ENCODE measurements around the gene CHSY1. TPM values are rescaled to one million over a fixed set of nuclear protein-coding genes. Genes with fewer than 3 reads are reported as not detected.

The CHSY1 gene
- total RNA-seq, 4 donors from 2014 or later, result 8.8 to 19.3 (median 11.4) TPM

- no peak overlapping the region for H3K4me3 ChIP-seq
- no peak for DNase-seq
- H3K27me3 ChIP-seq, result no peaks in the 10 kb centered on the region
- no peaks in the 10 kb centered on the region for H3K9me3 ChIP-seq
- no peak overlapping the region for H3K27ac ChIP-seq
- WGBS, 2 donors, result 83% methylated on average over 2 of the region's 6 CpGs; no CpG with 5 or more reads in 1 of the 2 donors
- peaks cover 0 to 6% (median 0%) of the 10 kb centered on the region in 3 donors for H3K4me1 ChIP-seq
- intact Hi-C loops (cut with DNase I), result no loop called here
- H3K36me3 ChIP-seq, result no peaks in the 10 kb centered on the region
- no peak for TF ChIP-seq POLR2A (IDR thresholded peaks at IDR 0.05)
- no peak for TF ChIP-seq CTCF (IDR thresholded peaks at IDR 0.05)
Measured at GRCh38 chr15:101157721-101158120, 94.1 kb downstream of the CHSY1 start.

- intact Hi-C loops (cut with DNase I), result no loop called here
- no peak overlapping the region for H3K27ac ChIP-seq
- H3K27me3 ChIP-seq, result no peaks in the 10 kb centered on the region
- no peaks in the 10 kb centered on the region for H3K9me3 ChIP-seq
- H3K4me3 ChIP-seq, result no peak overlapping the region
- no peaks in the 10 kb centered on the region for H3K36me3 ChIP-seq
- no peak for DNase-seq
- WGBS, 2 donors, result 77 to 79% methylated on average over 21 of the region's 21 CpGs
- TF ChIP-seq CTCF (IDR thresholded peaks at IDR 0.05) (no peak), POLR2A (IDR thresholded peaks at IDR 0.05) (no peak)
- no peaks in the 10 kb centered on the region for H3K4me1 ChIP-seq
Measured at GRCh38 chr15:101156509-101157159, 95.2 kb downstream of the CHSY1 start.

- Histone ChIP-seq H3K36me3 (no peaks in the 10 kb centered on the region), H3K9me3 (no peaks in the 10 kb centered on the region), H3K4me3 (no peak overlapping the region), H3K27ac (no peak overlapping the region), H3K27me3 (no peaks in the 10 kb centered on the region), H3K4me1 (peaks cover 0 to 4% (median 0%) of the 10 kb centered on the region in 3 donors)
- WGBS, 2 donors, result 77 to 89% methylated on average over 6 of the region's 6 CpGs
- intact Hi-C loops (cut with DNase I), result no loop called here
- no peak for TF ChIP-seq CTCF (IDR thresholded peaks at IDR 0.05)
- no peak for TF ChIP-seq POLR2A (IDR thresholded peaks at IDR 0.05)
- DNase-seq, result no peak
Measured at GRCh38 chr15:101156061-101156460, 95.8 kb downstream of the CHSY1 start.

GRCh38 chr15:101153801-101154656 is 97.8 kb downstream of the CHSY1 start:
- 87 to 92% methylated on average over 11 to 18 of the region's 19 CpGs for WGBS, 2 donors

More at GRCh38 chr15:101153801-101154656, 97.8 kb downstream of the CHSY1 start:
- DNase-seq, result no peak
- Histone ChIP-seq H3K36me3 (no peaks in the 10 kb centered on the region), H3K4me3 (no peak overlapping the region), H3K27ac (no peak overlapping the region), H3K4me1 (peaks cover 0 to 5% (median 0%) of the 10 kb centered on the region in 3 donors), H3K27me3 (no peaks in the 10 kb centered on the region), H3K9me3 (no peaks in the 10 kb centered on the region)
- no peak for TF ChIP-seq POLR2A (IDR thresholded peaks at IDR 0.05)
- TF ChIP-seq CTCF (IDR thresholded peaks at IDR 0.05), result no peak
- intact Hi-C loops (cut with DNase I), result no loop called here
